A673 (cell line): ENCODE results near the gene SLC16A5.

Experiments used
- EZH2 ChIP-seq: fragments of 200-600 bp; sonication (generic); IDR thresholded peaks from 2 replicates; pipeline ENCODE4 v1.6.1; 2017; ENCODE audit warnings: borderline replicate concordance, low read depth, mild to moderate bottlenecking, mixed read lengths, antibody characterized with exemption, low read length; ENCODE audit not compliant: poor library complexity, severe bottlenecking
- TF ChIP-seq, protein P1 (sequence below): fragments of 300-800, 200-600 bp; sonication (generic); conservative IDR thresholded peaks from 2 replicates; pipeline ENCODE4 v1.5.1; 2017; ENCODE audit warnings: low read depth, mild to moderate bottlenecking, antibody characterized with exemption, low read length, moderate library complexity, mixed read lengths

DNA sequence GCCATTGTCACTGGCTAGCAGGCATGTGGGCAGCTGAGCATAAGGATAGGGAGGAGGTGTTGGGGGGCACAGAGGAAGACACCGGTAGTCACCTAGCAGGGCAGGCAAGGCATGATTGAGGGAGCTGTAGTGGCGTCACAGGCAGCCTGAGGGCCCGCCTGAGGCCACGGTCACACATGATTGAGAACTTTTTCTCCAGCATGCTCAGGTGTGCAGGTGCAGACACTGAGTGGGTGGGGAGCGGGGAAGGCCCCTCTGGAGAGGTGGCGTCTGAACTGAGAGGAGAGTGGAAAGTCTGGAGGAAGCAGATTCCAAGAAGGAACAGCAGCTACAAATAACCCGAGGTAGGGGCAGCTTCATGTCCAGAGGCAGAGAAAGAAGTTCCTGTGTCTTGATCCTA, 11.1 kb downstream of the SLC16A5 start:
- TF ChIP-seq, protein P1, sequence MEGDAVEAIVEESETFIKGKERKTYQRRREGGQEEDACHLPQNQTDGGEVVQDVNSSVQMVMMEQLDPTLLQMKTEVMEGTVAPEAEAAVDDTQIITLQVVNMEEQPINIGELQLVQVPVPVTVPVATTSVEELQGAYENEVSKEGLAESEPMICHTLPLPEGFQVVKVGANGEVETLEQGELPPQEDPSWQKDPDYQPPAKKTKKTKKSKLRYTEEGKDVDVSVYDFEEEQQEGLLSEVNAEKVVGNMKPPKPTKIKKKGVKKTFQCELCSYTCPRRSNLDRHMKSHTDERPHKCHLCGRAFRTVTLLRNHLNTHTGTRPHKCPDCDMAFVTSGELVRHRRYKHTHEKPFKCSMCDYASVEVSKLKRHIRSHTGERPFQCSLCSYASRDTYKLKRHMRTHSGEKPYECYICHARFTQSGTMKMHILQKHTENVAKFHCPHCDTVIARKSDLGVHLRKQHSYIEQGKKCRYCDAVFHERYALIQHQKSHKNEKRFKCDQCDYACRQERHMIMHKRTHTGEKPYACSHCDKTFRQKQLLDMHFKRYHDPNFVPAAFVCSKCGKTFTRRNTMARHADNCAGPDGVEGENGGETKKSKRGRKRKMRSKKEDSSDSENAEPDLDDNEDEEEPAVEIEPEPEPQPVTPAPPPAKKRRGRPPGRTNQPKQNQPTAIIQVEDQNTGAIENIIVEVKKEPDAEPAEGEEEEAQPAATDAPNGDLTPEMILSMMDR, result no peak
- TF ChIP-seq EZH2, result no peak
